Measurements from ENCODE around the gene PSMA7.

- TF ChIP-seq POLR2A (IDR thresholded peaks at IDR 0.05) (no peak), CTCF (IDR thresholded peaks at IDR 0.05 in 4 of 5, conservative IDR thresholded peaks at IDR 0.05 in 1 of 5) (no peak)
Observed at GRCh38 chr20:62126141-62126540, 17.1 kb downstream of the PSMA7 start.

All from gastrocnemius medialis (tissue), 4 donors.